ENCODE results near the gene TMEM187.

The TMEM187 gene

DNA sequence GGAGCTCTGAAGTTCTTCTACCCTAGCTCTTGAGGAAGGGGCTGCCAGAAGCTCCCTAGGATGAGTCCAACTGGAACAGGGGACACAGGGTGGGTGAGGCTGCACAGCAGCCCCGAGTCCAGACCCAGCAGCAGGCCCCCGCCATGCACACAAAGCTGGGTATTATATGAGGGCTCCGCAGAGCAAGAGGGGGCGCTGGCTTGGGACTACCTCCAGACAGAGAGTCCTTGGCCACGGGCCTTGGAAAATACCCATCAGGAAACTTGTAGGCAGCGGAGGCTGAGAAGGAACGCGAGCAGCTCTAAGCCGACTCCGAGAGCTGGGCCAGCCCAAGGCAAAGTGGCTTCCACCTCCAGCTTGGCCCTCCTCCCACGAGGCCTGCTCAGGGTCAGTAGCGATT lies 9.0 kb upstream of the TMEM187 start:
- H3K27ac ChIP-seq, result no peak overlapping the region
- H2AFZ ChIP-seq, result no peak overlapping the region
- no peak overlapping the region for H3K4me3 ChIP-seq (ENCODE audit: low read depth, low read length)
- H3K36me3 ChIP-seq (ENCODE audit: control insufficient read depth, insufficient read depth, low read length), result no peaks in the 10 kb centered on the region
- H3K4me1 ChIP-seq, result peaks cover 24% of the 10 kb centered on the region
- no peaks in the 10 kb centered on the region for H3K27me3 ChIP-seq (ENCODE audit: control insufficient read depth, insufficient read depth, low read length)
- H3K9me3 ChIP-seq (ENCODE audit: control insufficient read depth, low read length), result no peaks in the 10 kb centered on the region
- H3K4me2 ChIP-seq (ENCODE audit: low read length), result no peak overlapping the region
- peaks cover 18% of the 10 kb centered on the region for H3K79me2 ChIP-seq
- TF ChIP-seq, protein P1, sequence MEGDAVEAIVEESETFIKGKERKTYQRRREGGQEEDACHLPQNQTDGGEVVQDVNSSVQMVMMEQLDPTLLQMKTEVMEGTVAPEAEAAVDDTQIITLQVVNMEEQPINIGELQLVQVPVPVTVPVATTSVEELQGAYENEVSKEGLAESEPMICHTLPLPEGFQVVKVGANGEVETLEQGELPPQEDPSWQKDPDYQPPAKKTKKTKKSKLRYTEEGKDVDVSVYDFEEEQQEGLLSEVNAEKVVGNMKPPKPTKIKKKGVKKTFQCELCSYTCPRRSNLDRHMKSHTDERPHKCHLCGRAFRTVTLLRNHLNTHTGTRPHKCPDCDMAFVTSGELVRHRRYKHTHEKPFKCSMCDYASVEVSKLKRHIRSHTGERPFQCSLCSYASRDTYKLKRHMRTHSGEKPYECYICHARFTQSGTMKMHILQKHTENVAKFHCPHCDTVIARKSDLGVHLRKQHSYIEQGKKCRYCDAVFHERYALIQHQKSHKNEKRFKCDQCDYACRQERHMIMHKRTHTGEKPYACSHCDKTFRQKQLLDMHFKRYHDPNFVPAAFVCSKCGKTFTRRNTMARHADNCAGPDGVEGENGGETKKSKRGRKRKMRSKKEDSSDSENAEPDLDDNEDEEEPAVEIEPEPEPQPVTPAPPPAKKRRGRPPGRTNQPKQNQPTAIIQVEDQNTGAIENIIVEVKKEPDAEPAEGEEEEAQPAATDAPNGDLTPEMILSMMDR (IDR thresholded peaks at IDR 0.05), result no peak
- H3K9ac ChIP-seq, result no peak overlapping the region

DNA sequence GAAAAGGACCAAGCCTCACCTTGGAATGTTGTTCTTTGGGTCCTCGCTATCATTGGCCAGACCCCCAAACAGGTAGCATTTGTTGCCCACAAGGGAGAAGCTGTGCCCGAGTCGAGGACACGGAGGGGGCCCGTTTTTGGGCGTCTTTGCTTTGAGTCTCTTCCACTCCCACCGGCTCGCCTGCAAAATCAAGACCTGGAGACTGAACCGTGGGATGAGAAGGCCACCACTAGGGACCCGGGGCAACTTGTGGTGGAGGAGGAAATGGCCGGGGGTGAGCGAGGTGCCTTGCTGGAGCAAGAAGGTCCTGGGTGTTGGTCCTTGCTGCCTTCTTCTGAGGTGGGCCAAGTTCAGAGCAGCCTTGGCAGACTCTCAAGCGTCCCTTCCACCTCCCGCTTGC lies 8.4 kb upstream of the TMEM187 start:
- Histone ChIP-seq H3K4me1 (peaks cover 24% of the 10 kb centered on the region), H3K9ac (no peak overlapping the region), H3K27me3 (ENCODE audit: control insufficient read depth, insufficient read depth, low read length) (no peaks in the 10 kb centered on the region), H3K79me2 (peaks cover 18% of the 10 kb centered on the region), H3K4me3 (ENCODE audit: low read depth, low read length) (no peak overlapping the region), H3K9me3 (ENCODE audit: control insufficient read depth, low read length) (no peaks in the 10 kb centered on the region), H3K36me3 (ENCODE audit: control insufficient read depth, insufficient read depth, low read length) (no peaks in the 10 kb centered on the region), H2AFZ (no peak overlapping the region), H3K27ac (no peak overlapping the region), H3K4me2 (ENCODE audit: low read length) (no peak overlapping the region)
- TF ChIP-seq, protein P1 (IDR thresholded peaks at IDR 0.05), result no peak

DNA sequence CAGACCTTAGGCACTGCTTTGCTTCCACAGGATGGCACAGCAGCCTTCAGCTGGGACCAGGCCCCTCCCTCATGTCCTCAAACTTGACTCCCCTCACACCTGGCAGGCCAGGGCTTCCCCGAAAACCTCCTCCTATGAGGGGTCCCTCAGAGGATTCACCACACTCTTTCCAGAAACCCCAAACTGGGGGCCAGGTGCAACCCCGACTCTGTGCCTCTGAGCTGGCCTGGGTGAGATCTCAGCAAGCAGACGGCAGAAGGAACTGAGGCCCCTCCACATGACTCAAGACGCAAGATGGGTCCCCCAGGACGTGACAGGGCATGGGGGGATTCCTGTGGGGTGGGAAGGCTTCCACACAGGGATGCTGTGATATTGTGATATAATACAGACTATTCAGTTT lies 7.1 kb upstream of the TMEM187 start:
- TF ChIP-seq, protein P1 (IDR thresholded peaks at IDR 0.05), result no peak
- Histone ChIP-seq H3K9me3 (ENCODE audit: control insufficient read depth, low read length) (no peaks in the 10 kb centered on the region), H3K4me3 (ENCODE audit: low read depth, low read length) (no peak overlapping the region), H3K27ac (peak overlapping the region; percentile 83), H3K9ac (no peak overlapping the region), H3K4me1 (peaks cover 26% of the 10 kb centered on the region), H3K4me2 (ENCODE audit: low read length) (no peak overlapping the region), H3K27me3 (ENCODE audit: control insufficient read depth, insufficient read depth, low read length) (no peaks in the 10 kb centered on the region), H3K79me2 (peaks cover 24% of the 10 kb centered on the region), H2AFZ (no peak overlapping the region), H3K36me3 (ENCODE audit: control insufficient read depth, insufficient read depth, low read length) (no peaks in the 10 kb centered on the region)

DNA sequence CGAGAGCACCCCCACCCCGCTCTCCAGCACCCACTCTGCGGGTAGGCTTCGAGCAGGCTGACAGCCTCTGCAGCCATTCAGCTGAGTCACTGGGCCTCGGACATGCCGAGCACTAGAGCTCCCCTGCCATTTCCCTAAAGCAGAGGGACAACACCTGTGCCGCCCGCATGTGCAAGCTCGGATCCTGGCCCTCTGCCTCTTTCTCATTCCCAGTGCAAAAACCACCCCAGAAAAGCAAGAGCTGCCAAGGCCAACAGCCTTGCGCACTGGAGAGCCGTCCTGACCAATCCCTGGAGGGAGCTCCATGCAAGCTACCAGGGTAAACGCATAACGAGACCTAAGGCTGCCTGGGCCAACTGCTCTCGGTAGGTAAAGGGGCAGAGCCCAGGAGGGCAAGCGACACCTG lies 6.3 kb upstream of the TMEM187 start:
- Histone ChIP-seq H2AFZ (peak overlapping the region; percentile 50), H3K9me3 (ENCODE audit: control insufficient read depth, low read length) (no peaks in the 10 kb centered on the region), H3K79me2 (peaks cover 23% of the 10 kb centered on the region), H3K27me3 (ENCODE audit: control insufficient read depth, insufficient read depth, low read length) (no peaks in the 10 kb centered on the region), H3K4me2 (ENCODE audit: low read length) (no peak overlapping the region), H3K9ac (no peak overlapping the region), H3K27ac (peak overlapping the region; percentile 83), H3K36me3 (ENCODE audit: control insufficient read depth, insufficient read depth, low read length) (no peaks in the 10 kb centered on the region), H3K4me1 (peaks cover 26% of the 10 kb centered on the region), H3K4me3 (ENCODE audit: low read depth, low read length) (no peak overlapping the region)
- TF ChIP-seq, protein P1 (IDR thresholded peaks at IDR 0.05), result no peak

DNA sequence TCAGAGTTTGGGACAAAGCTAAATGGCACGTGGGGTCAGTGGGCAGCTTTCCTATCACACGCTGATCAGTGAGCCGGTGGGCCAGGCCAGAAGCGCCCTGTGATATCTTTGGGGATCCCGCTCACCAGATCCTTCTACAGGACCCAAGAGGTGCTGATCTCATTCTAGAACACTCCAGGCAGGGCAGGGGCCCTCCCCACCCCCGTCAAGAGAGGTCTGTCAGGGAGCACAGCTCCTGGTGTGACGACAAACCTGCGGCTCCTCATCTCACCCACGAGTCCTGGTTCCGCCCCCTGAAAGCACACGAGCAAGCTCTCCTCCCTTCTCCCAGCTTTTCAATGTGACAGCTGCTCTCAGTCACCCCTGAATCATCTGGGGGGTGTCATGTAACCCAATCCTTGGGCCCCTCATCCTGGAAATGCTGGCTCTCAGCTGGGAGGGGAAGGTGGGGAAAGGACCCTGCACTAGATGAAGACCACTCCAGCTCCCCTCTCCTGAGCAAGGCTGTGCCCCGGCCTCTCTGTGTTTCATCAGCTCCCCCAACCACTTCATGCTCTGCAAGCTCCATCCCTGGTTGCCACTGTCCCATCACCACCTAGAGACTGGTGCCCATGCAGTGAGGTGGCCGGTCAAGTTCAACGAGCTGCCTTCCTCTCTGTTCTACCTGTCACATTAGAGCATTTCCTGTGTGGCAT lies 5.6 kb upstream of the TMEM187 start:
- Histone ChIP-seq H3K9ac (no peak overlapping the region), H3K4me2 (ENCODE audit: low read length) (no peak overlapping the region), H3K4me1 (peaks cover 26% of the 10 kb centered on the region), H3K79me2 (peaks cover 23% of the 10 kb centered on the region), H3K4me3 (ENCODE audit: low read depth, low read length) (no peak overlapping the region), H2AFZ (peak overlapping the region; percentile 50), H3K36me3 (ENCODE audit: control insufficient read depth, insufficient read depth, low read length) (no peaks in the 10 kb centered on the region), H3K9me3 (ENCODE audit: control insufficient read depth, low read length) (no peaks in the 10 kb centered on the region), H3K27ac (peak overlapping the region; percentile 83), H3K27me3 (ENCODE audit: control insufficient read depth, insufficient read depth, low read length) (no peaks in the 10 kb centered on the region)
- TF ChIP-seq, protein P1 (IDR thresholded peaks at IDR 0.05), result no peak
